ENCODE results near the gene FHOD1.
A peak's percentile ranks its signal among the peaks of the same experiment; 100 is the strongest.

Gene FHOD1

GRCh38 chr16:67277294-67277998 lies 30.2 kb upstream of the FHOD1 start:
- Histone ChIP-seq H3K27ac (replicated peaks) (no peak overlapping the region; the same call in 1 of the 2 replicates), H3K4me3 (replicated peaks; ENCODE audit: insufficient read depth, low read length) (no peak overlapping the region), H3K27me3 (ENCODE audit: insufficient read depth, poor library complexity, severe bottlenecking) (no peaks in the 10 kb centered on the region)
- DNase-seq (ENCODE audit: low read depth in 1 of 2, low spot score in 1 of 2): peak; percentile 23 to 64
- no peak for TF ChIP-seq REST (IDR thresholded peaks at IDR 0.05; ENCODE audit: insufficient replicate concordance, low read depth)
- no peak for TF ChIP-seq CTCF (IDR thresholded peaks at IDR 0.05; ENCODE audit: insufficient read depth, low read length)
- 0 out of 2 replicates have a peak, but pooled peaks have one; percentile 37 for TF ChIP-seq POLR2AphosphoS5 (IDR thresholded peaks at IDR 0.05; ENCODE audit: low read depth)
- no peak for TF ChIP-seq SPI1 (IDR thresholded peaks at IDR 0.05; ENCODE audit: borderline replicate concordance, low read depth)

GRCh38 chr16:67275321-67275720 lies 28.0 kb upstream of the FHOD1 start:
- H3K27me3 ChIP-seq (ENCODE audit: insufficient read depth, poor library complexity, severe bottlenecking): no peaks in the 10 kb centered on the region
- TF ChIP-seq GABPA (IDR thresholded peaks at IDR 0.05; ENCODE audit: low read depth) (no peak), SPI1 (IDR thresholded peaks at IDR 0.05; ENCODE audit: borderline replicate concordance, low read depth) (no peak), POLR2AphosphoS5 (IDR thresholded peaks at IDR 0.05; ENCODE audit: low read depth) (no peak), REST (IDR thresholded peaks at IDR 0.05; ENCODE audit: insufficient replicate concordance, low read depth) (no peak), CTCF (IDR thresholded peaks at IDR 0.05; ENCODE audit: insufficient read depth, low read length) (no peak)
- H3K27ac ChIP-seq (replicated peaks): no peak overlapping the region
- H3K4me3 ChIP-seq (replicated peaks; ENCODE audit: insufficient read depth, low read length): no peak overlapping the region
- no peak for DNase-seq (ENCODE audit: low read depth in 1 of 2, low spot score in 1 of 2)

- DNase-seq (ENCODE audit: low read depth in 1 of 2, low spot score in 1 of 2): no peak
- H3K27ac ChIP-seq (replicated peaks): no peak overlapping the region
- no peaks in the 10 kb centered on the region for H3K27me3 ChIP-seq (ENCODE audit: insufficient read depth, poor library complexity, severe bottlenecking)
- no peak for TF ChIP-seq GABPA (IDR thresholded peaks at IDR 0.05; ENCODE audit: low read depth)
- TF ChIP-seq SPI1 (IDR thresholded peaks at IDR 0.05; ENCODE audit: borderline replicate concordance, low read depth): no peak
- TF ChIP-seq CTCF (IDR thresholded peaks at IDR 0.05; ENCODE audit: insufficient read depth, low read length): no peak
- no peak for TF ChIP-seq POLR2AphosphoS5 (IDR thresholded peaks at IDR 0.05; ENCODE audit: low read depth)
- no peak for TF ChIP-seq REST (IDR thresholded peaks at IDR 0.05; ENCODE audit: insufficient replicate concordance, low read depth)
- no peak overlapping the region for H3K4me3 ChIP-seq (replicated peaks; ENCODE audit: insufficient read depth, low read length)
These were observed 24.2 kb upstream of the FHOD1 start for GRCh38 chr16:67271446-67271845.

Measured in HL-60 (cell line).